HepG2 (cell line): ENCODE measurements around the gene VAMP2. TPM values are rescaled to one million over a fixed set of nuclear protein-coding genes. Genes with fewer than 3 reads are reported as not detected.

Experiments used
- FOSL1 ChIP-seq: sonication (generic); formaldehyde crosslinking; IDR thresholded peaks from 2 replicates; pipeline ENCODE4 v1.9.0; 2021; ENCODE audit warnings: missing genetic modification reagents, borderline replicate concordance
- SMARCE1 ChIP-seq: fragments of 450-650 bp; IDR thresholded peaks from 2 replicates; pipeline ENCODE4 v1.6.1; 2017; ENCODE audit warnings: borderline replicate concordance
- ZBTB7A ChIP-seq: sonication (generic); formaldehyde crosslinking; IDR thresholded peaks from 2 replicates; pipeline ENCODE4 v1.8.0; 2022; ENCODE audit warnings: mild to moderate bottlenecking, missing genetic modification reagents
- ZNF749 ChIP-seq: sonication (generic); formaldehyde crosslinking; IDR thresholded peaks from 2 replicates; pipeline ENCODE4 v1.8.0; 2022; ENCODE audit warnings: mild to moderate bottlenecking, missing genetic modification reagents, moderate library complexity, borderline replicate concordance
- ZSCAN20 ChIP-seq: sonication (generic); formaldehyde crosslinking; IDR thresholded peaks from 2 replicates; pipeline ENCODE4 v1.4.0; 2020; ENCODE audit warnings: missing genetic modification reagents, mild to moderate bottlenecking, borderline replicate concordance
- polyA plus RNA-seq, 8 experiments: library from polyadenylated mRNA; depleted of rRNA in 3 of 8; stranded (reverse) in 7 of 8; unstranded in 1 of 8; fragments of >200 nt; fragmentation: Illumina TruSeq in 4 of 8; extraction: Trizol in 4 of 8; gene quantifications; 2 replicates each; pipeline versions ENCODE4 v1.2.1 to v1.2.3, GENCODE V29; 2011 to 2016; ENCODE audit warnings: low read depth in 4 of 8, missing spikeins in 1 of 8, mixed read lengths in 1 of 8; ENCODE audit not compliant: insufficient read depth in 1 of 8
- total RNA-seq, 5 experiments: library from RNA; depleted of rRNA; stranded (reverse); fragments of >200 nt; fragmentation: Illumina TruSeq; extraction: Trizol; gene quantifications; 2 replicates each; pipeline ENCODE4 v1.2.3, GENCODE V29; 2016; ENCODE audit warnings: low read depth in 1 of 5
- TF ChIP-seq, protein P1 (sequence below): sonication (generic); formaldehyde crosslinking; IDR thresholded peaks from 2 replicates; pipeline ENCODE4; 2020; ENCODE audit warnings: missing genetic modification reagents, mild to moderate bottlenecking, borderline replicate concordance
- TF ChIP-seq, protein P2 (sequence below): sonication (generic); formaldehyde crosslinking; IDR thresholded peaks from 2 replicates; pipeline ENCODE4 v1.4.0; 2020; ENCODE audit warnings: missing genetic modification reagents
- TF ChIP-seq, protein P3 (sequence below): sonication (generic); formaldehyde crosslinking; IDR thresholded peaks from 2 replicates; pipeline ENCODE4 v1.5.1; 2020; ENCODE audit warnings: mild to moderate bottlenecking, moderate library complexity, missing genetic modification reagents
- TF ChIP-seq, protein P4 (sequence below): IDR thresholded peaks from 2 replicates; pipeline ENCODE4 v1.6.1; 2012; ENCODE audit warnings: low read length, improper control_type of control experiment
- TF ChIP-seq, protein P5 (sequence below): sonication (generic); formaldehyde crosslinking; IDR thresholded peaks from 2 replicates; pipeline ENCODE4 v1.4.0; 2020; ENCODE audit warnings: missing genetic modification reagents, low read depth, mild to moderate bottlenecking, borderline replicate concordance

Gene VAMP2
- total and polyA plus RNA-seq, 2 of the 13 experiments (the other 11 are each of a cell fraction or from before 2014, with no cell fraction given): 3.9 to 17.2 TPM

DNA sequence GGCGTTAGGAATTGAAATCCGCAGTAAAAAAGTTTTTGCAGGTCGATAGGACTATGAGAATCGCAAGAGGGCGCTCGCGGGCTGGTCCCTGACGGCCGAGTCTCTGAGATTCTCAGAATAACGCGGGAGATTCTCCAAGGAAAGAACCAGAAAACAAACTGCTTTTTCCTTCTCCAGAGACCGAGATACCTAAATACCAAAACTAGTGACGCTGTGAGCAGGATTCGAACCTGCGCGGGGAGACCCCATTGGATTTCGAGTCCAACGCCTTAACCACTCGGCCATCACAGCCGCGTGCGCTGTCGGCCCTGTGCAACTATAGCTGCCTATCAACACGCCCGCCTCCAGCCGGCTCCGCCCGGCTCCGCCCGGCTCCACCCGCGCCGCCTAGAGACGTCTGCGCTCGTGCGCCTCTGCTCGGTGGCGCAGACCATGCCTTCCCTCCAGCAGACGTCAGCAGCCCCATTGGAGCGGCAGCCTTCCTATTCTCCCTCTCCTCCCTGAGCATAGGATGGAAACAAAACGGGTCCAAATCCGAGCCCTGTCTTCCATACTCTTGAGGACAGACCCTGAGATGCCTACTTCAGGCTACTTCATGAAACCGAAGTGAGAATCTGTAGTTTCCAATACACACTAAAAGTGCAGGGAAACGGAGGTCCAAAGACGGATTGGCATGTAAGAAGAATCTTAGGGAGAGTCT is 23.9 kb downstream of the VAMP2 start (continued):
- TF ChIP-seq, protein P1, sequence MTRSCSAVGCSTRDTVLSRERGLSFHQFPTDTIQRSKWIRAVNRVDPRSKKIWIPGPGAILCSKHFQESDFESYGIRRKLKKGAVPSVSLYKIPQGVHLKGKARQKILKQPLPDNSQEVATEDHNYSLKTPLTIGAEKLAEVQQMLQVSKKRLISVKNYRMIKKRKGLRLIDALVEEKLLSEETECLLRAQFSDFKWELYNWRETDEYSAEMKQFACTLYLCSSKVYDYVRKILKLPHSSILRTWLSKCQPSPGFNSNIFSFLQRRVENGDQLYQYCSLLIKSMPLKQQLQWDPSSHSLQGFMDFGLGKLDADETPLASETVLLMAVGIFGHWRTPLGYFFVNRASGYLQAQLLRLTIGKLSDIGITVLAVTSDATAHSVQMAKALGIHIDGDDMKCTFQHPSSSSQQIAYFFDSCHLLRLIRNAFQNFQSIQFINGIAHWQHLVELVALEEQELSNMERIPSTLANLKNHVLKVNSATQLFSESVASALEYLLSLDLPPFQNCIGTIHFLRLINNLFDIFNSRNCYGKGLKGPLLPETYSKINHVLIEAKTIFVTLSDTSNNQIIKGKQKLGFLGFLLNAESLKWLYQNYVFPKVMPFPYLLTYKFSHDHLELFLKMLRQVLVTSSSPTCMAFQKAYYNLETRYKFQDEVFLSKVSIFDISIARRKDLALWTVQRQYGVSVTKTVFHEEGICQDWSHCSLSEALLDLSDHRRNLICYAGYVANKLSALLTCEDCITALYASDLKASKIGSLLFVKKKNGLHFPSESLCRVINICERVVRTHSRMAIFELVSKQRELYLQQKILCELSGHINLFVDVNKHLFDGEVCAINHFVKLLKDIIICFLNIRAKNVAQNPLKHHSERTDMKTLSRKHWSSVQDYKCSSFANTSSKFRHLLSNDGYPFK: peak; percentile 60; the same call in 1 of the 2 replicates
- TF ChIP-seq SMARCE1 (no peak), ZNF749 (CRISPR knock-in tag) (peak; percentile 40; the same call in 1 of the 2 replicates), FOSL1 (CRISPR knock-in tag) (no peak), ZSCAN20 (CRISPR knock-in tag) (no peak), ZBTB7A (CRISPR knock-in tag) (no peak)
- TF ChIP-seq, protein P2, sequence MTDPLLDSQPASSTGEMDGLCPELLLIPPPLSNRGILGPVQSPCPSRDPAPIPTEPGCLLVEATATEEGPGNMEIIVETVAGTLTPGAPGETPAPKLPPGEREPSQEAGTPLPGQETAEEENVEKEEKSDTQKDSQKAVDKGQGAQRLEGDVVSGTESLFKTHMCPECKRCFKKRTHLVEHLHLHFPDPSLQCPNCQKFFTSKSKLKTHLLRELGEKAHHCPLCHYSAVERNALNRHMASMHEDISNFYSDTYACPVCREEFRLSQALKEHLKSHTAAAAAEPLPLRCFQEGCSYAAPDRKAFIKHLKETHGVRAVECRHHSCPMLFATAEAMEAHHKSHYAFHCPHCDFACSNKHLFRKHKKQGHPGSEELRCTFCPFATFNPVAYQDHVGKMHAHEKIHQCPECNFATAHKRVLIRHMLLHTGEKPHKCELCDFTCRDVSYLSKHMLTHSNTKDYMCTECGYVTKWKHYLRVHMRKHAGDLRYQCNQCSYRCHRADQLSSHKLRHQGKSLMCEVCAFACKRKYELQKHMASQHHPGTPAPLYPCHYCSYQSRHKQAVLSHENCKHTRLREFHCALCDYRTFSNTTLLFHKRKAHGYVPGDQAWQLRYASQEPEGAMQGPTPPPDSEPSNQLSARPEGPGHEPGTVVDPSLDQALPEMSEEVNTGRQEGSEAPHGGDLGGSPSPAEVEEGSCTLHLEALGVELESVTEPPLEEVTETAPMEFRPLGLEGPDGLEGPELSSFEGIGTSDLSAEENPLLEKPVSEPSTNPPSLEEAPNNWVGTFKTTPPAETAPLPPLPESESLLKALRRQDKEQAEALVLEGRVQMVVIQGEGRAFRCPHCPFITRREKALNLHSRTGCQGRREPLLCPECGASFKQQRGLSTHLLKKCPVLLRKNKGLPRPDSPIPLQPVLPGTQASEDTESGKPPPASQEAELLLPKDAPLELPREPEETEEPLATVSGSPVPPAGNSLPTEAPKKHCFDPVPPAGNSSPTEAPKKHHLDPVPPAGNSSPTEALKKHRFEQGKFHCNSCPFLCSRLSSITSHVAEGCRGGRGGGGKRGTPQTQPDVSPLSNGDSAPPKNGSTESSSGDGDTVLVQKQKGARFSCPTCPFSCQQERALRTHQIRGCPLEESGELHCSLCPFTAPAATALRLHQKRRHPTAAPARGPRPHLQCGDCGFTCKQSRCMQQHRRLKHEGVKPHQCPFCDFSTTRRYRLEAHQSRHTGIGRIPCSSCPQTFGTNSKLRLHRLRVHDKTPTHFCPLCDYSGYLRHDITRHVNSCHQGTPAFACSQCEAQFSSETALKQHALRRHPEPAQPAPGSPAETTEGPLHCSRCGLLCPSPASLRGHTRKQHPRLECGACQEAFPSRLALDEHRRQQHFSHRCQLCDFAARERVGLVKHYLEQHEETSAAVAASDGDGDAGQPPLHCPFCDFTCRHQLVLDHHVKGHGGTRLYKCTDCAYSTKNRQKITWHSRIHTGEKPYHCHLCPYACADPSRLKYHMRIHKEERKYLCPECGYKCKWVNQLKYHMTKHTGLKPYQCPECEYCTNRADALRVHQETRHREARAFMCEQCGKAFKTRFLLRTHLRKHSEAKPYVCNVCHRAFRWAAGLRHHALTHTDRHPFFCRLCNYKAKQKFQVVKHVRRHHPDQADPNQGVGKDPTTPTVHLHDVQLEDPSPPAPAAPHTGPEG (CRISPR knock-in tag): peak; percentile 73
- TF ChIP-seq, protein P3, sequence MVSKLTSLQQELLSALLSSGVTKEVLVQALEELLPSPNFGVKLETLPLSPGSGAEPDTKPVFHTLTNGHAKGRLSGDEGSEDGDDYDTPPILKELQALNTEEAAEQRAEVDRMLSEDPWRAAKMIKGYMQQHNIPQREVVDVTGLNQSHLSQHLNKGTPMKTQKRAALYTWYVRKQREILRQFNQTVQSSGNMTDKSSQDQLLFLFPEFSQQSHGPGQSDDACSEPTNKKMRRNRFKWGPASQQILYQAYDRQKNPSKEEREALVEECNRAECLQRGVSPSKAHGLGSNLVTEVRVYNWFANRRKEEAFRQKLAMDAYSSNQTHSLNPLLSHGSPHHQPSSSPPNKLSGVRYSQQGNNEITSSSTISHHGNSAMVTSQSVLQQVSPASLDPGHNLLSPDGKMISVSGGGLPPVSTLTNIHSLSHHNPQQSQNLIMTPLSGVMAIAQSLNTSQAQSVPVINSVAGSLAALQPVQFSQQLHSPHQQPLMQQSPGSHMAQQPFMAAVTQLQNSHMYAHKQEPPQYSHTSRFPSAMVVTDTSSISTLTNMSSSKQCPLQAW (CRISPR knock-in tag): no peak; the same call in none of the 2 replicates
- TF ChIP-seq, protein P4, sequence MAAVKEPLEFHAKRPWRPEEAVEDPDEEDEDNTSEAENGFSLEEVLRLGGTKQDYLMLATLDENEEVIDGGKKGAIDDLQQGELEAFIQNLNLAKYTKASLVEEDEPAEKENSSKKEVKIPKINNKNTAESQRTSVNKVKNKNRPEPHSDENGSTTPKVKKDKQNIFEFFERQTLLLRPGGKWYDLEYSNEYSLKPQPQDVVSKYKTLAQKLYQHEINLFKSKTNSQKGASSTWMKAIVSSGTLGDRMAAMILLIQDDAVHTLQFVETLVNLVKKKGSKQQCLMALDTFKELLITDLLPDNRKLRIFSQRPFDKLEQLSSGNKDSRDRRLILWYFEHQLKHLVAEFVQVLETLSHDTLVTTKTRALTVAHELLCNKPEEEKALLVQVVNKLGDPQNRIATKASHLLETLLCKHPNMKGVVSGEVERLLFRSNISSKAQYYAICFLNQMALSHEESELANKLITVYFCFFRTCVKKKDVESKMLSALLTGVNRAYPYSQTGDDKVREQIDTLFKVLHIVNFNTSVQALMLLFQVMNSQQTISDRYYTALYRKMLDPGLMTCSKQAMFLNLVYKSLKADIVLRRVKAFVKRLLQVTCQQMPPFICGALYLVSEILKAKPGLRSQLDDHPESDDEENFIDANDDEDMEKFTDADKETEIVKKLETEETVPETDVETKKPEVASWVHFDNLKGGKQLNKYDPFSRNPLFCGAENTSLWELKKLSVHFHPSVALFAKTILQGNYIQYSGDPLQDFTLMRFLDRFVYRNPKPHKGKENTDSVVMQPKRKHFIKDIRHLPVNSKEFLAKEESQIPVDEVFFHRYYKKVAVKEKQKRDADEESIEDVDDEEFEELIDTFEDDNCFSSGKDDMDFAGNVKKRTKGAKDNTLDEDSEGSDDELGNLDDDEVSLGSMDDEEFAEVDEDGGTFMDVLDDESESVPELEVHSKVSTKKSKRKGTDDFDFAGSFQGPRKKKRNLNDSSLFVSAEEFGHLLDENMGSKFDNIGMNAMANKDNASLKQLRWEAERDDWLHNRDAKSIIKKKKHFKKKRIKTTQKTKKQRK: no peak
- TF ChIP-seq, protein P5, sequence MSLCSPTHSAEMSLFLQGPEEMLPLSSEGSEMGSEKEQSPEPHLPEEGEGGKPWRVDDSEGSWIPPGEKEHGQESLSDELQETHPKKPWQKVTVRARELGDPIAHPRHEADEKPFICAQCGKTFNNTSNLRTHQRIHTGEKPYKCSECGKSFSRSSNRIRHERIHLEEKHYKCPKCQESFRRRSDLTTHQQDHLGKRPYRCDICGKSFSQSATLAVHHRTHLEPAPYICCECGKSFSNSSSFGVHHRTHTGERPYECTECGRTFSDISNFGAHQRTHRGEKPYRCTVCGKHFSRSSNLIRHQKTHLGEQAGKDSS (CRISPR knock-in tag): peak; percentile 84; the same call in 1 of the 2 replicates
